B cell (primary cell): ENCODE results near the gene SPON2. TPM values are rescaled to one million over a fixed set of nuclear protein-coding genes. Genes with fewer than 3 reads are reported as not detected.

ENCODE experiments used
- ATAC-seq: fragments of 200-7000 bp; cut with Tn5 transposase; one replicate; pipeline ENCODE4 v1.10.0; 2021; ENCODE audit warnings: low read depth, mild to moderate bottlenecking, moderate number of reproducible peaks, moderate library complexity
- CTCF ChIA-PET: fragments of 350-600 bp; sonication (Branson Sonifier 250); formaldehyde crosslinking; loops from one replicate; lab custom pipeline; 2021; ENCODE audit warnings: antibody characterized with exemption, inconsistent platforms; lab: Charles Lee
- POLR2A ChIA-PET: fragments of 350-600 bp; sonication (Branson Sonifier 250); formaldehyde crosslinking; loops from one replicate; lab custom pipeline; 2021; ENCODE audit warnings: antibody characterized with exemption; lab: Charles Lee
- DNase-seq: peaks from one replicate; pipeline ENCODE4 v3.0.0; 2013
- H2AFZ ChIP-seq: 2 replicates; pipeline ENCODE4 v1.6.1; 2012; ENCODE audit warnings: mild to moderate bottlenecking, low read depth, low read length; ENCODE audit not compliant: insufficient read depth, poor library complexity, severe bottlenecking
- H3K27ac ChIP-seq, 2 donors: 1 replicate in 1 of 2; 2 replicates in 1 of 2; pipeline ENCODE4 v1.5.1; 2012 to 2013; ENCODE audit warnings: low read length in 2 of 2, mild to moderate bottlenecking in 2 of 2, moderate library complexity in 1 of 2
- H3K27me3 ChIP-seq, 4 experiments: fragments of 200-600 bp in 1 of 4; sonication (generic) in 1 of 4; replicated peaks in 1 of 4; 1 replicate in 2 of 4; 2 replicates in 2 of 4; pipeline versions ENCODE4 v1.6.1 to v1.7.0; 2013 to 2016; ENCODE audit warnings: low read length in 3 of 4, mild to moderate bottlenecking in 2 of 4, mixed read lengths in 1 of 4, moderate library complexity in 1 of 4; ENCODE audit not compliant: insufficient read depth in 4 of 4, control insufficient read depth in 3 of 4; ENCODE audit errors: control extremely low read depth in 1 of 4
- H3K36me3 ChIP-seq, 2 experiments: replicated peaks in 1 of 2; 1 replicate in 1 of 2; 2 replicates in 1 of 2; pipeline versions ENCODE4 v1.6.1 to v1.7.1; 2013; ENCODE audit warnings: low read length in 1 of 2; ENCODE audit not compliant: insufficient read depth in 2 of 2, control insufficient read depth in 1 of 2; ENCODE audit errors: control extremely low read depth in 1 of 2, extremely low read depth in 1 of 2
- H3K4me1 ChIP-seq, 2 donors: fragments of 200-600 bp in 1 of 2; sonication (generic) in 1 of 2; 1 replicate in 1 of 2; 2 replicates in 1 of 2; pipeline versions ENCODE4 v1.5.1 to v1.6.1; 2013 to 2017; ENCODE audit warnings: low read length in 2 of 2; ENCODE audit not compliant: control insufficient read depth in 2 of 2, insufficient read depth in 2 of 2
- H3K4me2 ChIP-seq: replicated peaks from 2 replicates; pipeline ENCODE3; 2012; ENCODE audit warnings: mild to moderate bottlenecking, low read depth, low read length; ENCODE audit not compliant: poor library complexity, severe bottlenecking
- H3K4me3 ChIP-seq, 5 experiments: fragments of 200-600 bp in 1 of 5; sonication (generic) in 1 of 5; 1 replicate in 3 of 5; 2 replicates in 2 of 5; pipeline versions ENCODE4 v1.5.1 to v1.7.0; 2011 to 2016; ENCODE audit warnings: low read length in 4 of 5, mild to moderate bottlenecking in 4 of 5, low read depth in 2 of 5, control low read depth in 1 of 5, moderate library complexity in 1 of 5; ENCODE audit not compliant: insufficient read depth in 1 of 5; ENCODE audit errors: control extremely low read depth in 1 of 5, extremely low read depth in 1 of 5
- H3K79me2 ChIP-seq: fragments of 200-600 bp; sonication (generic); one replicate; pipeline ENCODE4 v1.6.0; 2016; ENCODE audit warnings: low read length; ENCODE audit not compliant: control insufficient read depth, insufficient read depth
- H3K9ac ChIP-seq: fragments of 200-600 bp; sonication (generic); 2 replicates; pipeline ENCODE4 v1.6.1; 2017; ENCODE audit warnings: mild to moderate bottlenecking, low read length, moderate library complexity
- H3K9me3 ChIP-seq, 3 donors: one replicate each; pipeline versions ENCODE4 v1.6.1 to v1.7.1; 2013; ENCODE audit warnings: low read length in 2 of 3; ENCODE audit not compliant: control insufficient read depth in 2 of 3, insufficient read depth in 1 of 3; ENCODE audit errors: control extremely low read depth in 1 of 3
- H4K20me1 ChIP-seq: 2 replicates; pipeline ENCODE4 v1.6.0; 2012; ENCODE audit warnings: mild to moderate bottlenecking, low read length; ENCODE audit not compliant: insufficient read depth, control insufficient read depth, poor library complexity, severe bottlenecking
- H3K27ac Mint-ChIP-seq: one replicate; pipeline ENCODE4 v1.8.0; 2021; ENCODE audit warnings: mixed read lengths
- H3K27me3 Mint-ChIP-seq: one replicate; pipeline ENCODE4 v1.8.0; 2021; ENCODE audit warnings: mixed read lengths
- H3K4me1 Mint-ChIP-seq: one replicate; pipeline ENCODE4 v1.8.0; 2021; ENCODE audit warnings: mixed read lengths
- H3K4me3 Mint-ChIP-seq: one replicate; pipeline ENCODE4 v1.8.0; 2021; ENCODE audit warnings: mixed read lengths
- H3K9me3 Mint-ChIP-seq: one replicate; pipeline ENCODE4 v1.8.0; 2022; ENCODE audit warnings: mixed read lengths; ENCODE audit not compliant: insufficient read depth
- EZH2 ChIP-seq: IDR thresholded peaks from 2 replicates; pipeline ENCODE4 v1.6.1; 2012; ENCODE audit warnings: borderline replicate concordance, low read depth, mild to moderate bottlenecking, moderate library complexity, low read length; ENCODE audit not compliant: insufficient read depth, poor library complexity, severe bottlenecking
- WGBS: methylation state at CpG from one replicate; pipeline ENCODE4 v1.1.5; 2013; ENCODE audit warnings: missing lambda C conversion rate; ENCODE audit not compliant: insufficient coverage; 5-methylcytosine and 5-hydroxymethylcytosine counted together
- intact Hi-C: fragments of 100-400 bp; cut with micrococcal nuclease; formaldehyde crosslinking; loops from one replicate; pipeline ENCODE4 v1.10.0; 2022
- polyA plus RNA-seq: library from polyadenylated mRNA; depleted of rRNA; stranded (reverse); fragments of >200 nt; gene quantifications from 2 replicates; pipeline ENCODE4 v1.2.3, GENCODE V29; 2012
- total RNA-seq, 2 donors: library from RNA; stranded (reverse); fragments of 120-200 nt in 1 of 2; gene quantifications; 1 replicate in 1 of 2; 2 replicates in 1 of 2; pipeline versions ENCODE4 v1.2.3 to v1.2.4, GENCODE V29; 2013 to 2022
- TF ChIP-seq, protein P1 (sequence below): fragments of 200-600 bp; IDR thresholded peaks from one replicate; pipeline ENCODE4 v1.8.0; 2022; ENCODE audit warnings: antibody characterized with exemption, mild to moderate bottlenecking

The SPON2 gene
- total and polyA plus RNA-seq, 2 donors (not counting 1 experiment from before 2014, with no cell fraction given): 3.8 to 5.1 TPM

DNA sequence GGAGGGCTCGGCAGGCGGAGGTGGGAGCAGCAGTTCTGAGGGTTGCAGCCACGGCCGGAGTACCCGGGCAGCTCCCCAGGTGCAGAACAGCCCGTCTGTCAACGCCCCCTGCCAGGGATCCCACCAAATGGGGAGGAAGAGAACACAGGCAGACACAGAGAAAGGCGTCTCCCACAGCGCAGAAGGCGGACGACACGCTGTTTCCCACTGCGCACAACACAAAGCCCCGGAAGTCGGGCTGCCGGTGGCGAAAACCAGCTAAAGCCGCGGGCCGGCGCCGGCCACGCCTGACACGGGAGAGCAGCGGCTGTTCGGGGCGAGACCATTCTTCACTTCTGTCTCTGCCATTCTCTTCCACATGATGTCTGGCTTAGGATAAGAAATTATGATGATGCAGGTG lies 45.0 kb upstream of the SPON2 start:
- Mint-ChIP-seq H3K9me3 (no peaks in the 10 kb centered on the region), H3K4me3 (peak overlapping the region; percentile 78), H3K27me3 (no peaks in the 10 kb centered on the region), H3K27ac (peak overlapping the region; percentile 66), H3K4me1 (peaks cover 60% of the 10 kb centered on the region)
- peaks cover 44 to 69% of the 10 kb centered on the region in 2 donors for H3K4me1 ChIP-seq
- no peak overlapping the region for H2AFZ ChIP-seq
- 85% methylated on average over 18 of the region's 27 CpGs for WGBS
- H3K9ac ChIP-seq: peak overlapping the region; percentile 57
- peak overlapping the region; percentile 83 for H3K4me2 ChIP-seq
- ChIA-PET CTCF (interaction anchor here (0.7 to 1.4 kb wide), 2 partner anchors 16 to 50 kb away, joined by 3 to 6 read pairs; no protein-coding TSS in a partner anchor), POLR2A (no interaction called here)
- intact Hi-C loops: no loop called here
- H3K36me3 ChIP-seq: peaks cover 0 to 45% of the 10 kb centered on the region in 2 experiments
- H3K9me3 ChIP-seq: no peaks in the 10 kb centered on the region
- ATAC-seq (no peak), DNase-seq (no peak)
- peak overlapping the region in 4 of 5 experiments; percentile 21 to 52 (median 34) for H3K4me3 ChIP-seq
- H3K27ac ChIP-seq: peak overlapping the region; percentile 68 to 76
- TF ChIP-seq, protein P1, sequence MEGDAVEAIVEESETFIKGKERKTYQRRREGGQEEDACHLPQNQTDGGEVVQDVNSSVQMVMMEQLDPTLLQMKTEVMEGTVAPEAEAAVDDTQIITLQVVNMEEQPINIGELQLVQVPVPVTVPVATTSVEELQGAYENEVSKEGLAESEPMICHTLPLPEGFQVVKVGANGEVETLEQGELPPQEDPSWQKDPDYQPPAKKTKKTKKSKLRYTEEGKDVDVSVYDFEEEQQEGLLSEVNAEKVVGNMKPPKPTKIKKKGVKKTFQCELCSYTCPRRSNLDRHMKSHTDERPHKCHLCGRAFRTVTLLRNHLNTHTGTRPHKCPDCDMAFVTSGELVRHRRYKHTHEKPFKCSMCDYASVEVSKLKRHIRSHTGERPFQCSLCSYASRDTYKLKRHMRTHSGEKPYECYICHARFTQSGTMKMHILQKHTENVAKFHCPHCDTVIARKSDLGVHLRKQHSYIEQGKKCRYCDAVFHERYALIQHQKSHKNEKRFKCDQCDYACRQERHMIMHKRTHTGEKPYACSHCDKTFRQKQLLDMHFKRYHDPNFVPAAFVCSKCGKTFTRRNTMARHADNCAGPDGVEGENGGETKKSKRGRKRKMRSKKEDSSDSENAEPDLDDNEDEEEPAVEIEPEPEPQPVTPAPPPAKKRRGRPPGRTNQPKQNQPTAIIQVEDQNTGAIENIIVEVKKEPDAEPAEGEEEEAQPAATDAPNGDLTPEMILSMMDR: no peak
- no peak for TF ChIP-seq EZH2
- H3K27me3 ChIP-seq: no peaks in the 10 kb centered on the region
- H3K79me2 ChIP-seq: peaks cover 50% of the 10 kb centered on the region
- H4K20me1 ChIP-seq: peaks cover 66% of the 10 kb centered on the region

DNA sequence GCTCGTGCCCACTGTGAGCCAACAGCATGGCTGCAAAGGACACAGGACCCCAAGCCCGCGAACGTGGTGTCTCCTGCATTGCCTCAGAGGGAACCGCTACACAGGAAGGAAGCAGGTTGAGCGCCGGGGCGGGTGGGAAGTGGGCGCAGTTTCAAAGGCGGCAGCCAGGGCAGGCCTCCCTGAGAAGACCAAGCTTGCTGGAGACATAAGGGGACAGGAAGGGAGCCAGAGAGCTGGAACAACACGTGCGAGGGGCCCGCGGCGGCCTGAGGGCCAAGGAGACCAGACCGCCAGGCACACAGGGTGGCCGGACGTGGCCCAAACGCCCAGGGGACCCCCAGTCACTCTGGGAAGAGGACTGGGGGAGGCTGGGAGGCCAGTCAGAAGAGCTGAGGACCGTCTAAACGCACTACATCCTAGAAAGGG lies 44.5 kb upstream of the SPON2 start:
- H3K4me3 Mint-ChIP-seq: peak overlapping the region; percentile 78
- peak overlapping the region; percentile 68 to 76 for H3K27ac ChIP-seq
- peak overlapping the region; percentile 36 for H2AFZ ChIP-seq
- H3K36me3 ChIP-seq: peaks cover 0 to 50% of the 10 kb centered on the region in 2 experiments
- ChIA-PET CTCF (interaction anchor here (0.7 to 1.4 kb wide), 2 partner anchors 15 to 49 kb away, joined by 3 to 6 read pairs; no protein-coding TSS in a partner anchor), POLR2A (no interaction called here)
- peak overlapping the region; percentile 37 for H3K27ac Mint-ChIP-seq
- TF ChIP-seq EZH2: no peak
- TF ChIP-seq, protein P1: no peak
- no peaks in the 10 kb centered on the region for H3K27me3 ChIP-seq
- WGBS: 8% methylated on average over 21 of the region's 21 CpGs
- H3K9me3 Mint-ChIP-seq: no peaks in the 10 kb centered on the region
- DNase-seq: peak; percentile 62
- H3K4me2 ChIP-seq: peak overlapping the region; percentile 83
- intact Hi-C loops: no loop called here
- H3K9ac ChIP-seq: peak overlapping the region; percentile 57
- peaks cover 60% of the 10 kb centered on the region for H3K4me1 Mint-ChIP-seq
- peaks cover 64% of the 10 kb centered on the region for H4K20me1 ChIP-seq
- ATAC-seq: peak; percentile 25
- H3K4me3 ChIP-seq: peak overlapping the region in 4 of 5 experiments; percentile 21 to 52 (median 34)
- H3K4me1 ChIP-seq: peaks cover 44 to 69% of the 10 kb centered on the region in 2 donors
- H3K27me3 Mint-ChIP-seq: no peaks in the 10 kb centered on the region
- H3K79me2 ChIP-seq: peaks cover 49% of the 10 kb centered on the region
- H3K9me3 ChIP-seq: no peaks in the 10 kb centered on the region
